HEK293 (cell line): Measurements from ENCODE around the gene SPRED2.
A peak's percentile ranks its signal among the peaks of the same experiment; 100 is the strongest.

Experiments used
- CTCF ChIP-seq: fragments of 450-650 bp; formaldehyde crosslinking; IDR thresholded peaks from 2 replicates; pipeline ENCODE4 v1.5.1; 2016; ENCODE audit warnings: missing biosample characterization, missing genetic modification characterization
- GFI1B ChIP-seq: fragments of 450-650 bp; formaldehyde crosslinking; IDR thresholded peaks from 2 replicates; pipeline ENCODE4 v1.5.1; 2016; ENCODE audit warnings: missing biosample characterization, missing genetic modification characterization
- IKZF3 ChIP-seq: fragments of 450-650 bp; IDR thresholded peaks from 2 replicates; pipeline ENCODE4 v1.5.0; 2018; ENCODE audit warnings: missing biosample characterization, mild to moderate bottlenecking, missing genetic modification characterization, moderate library complexity
- PRDM10 ChIP-seq: fragments of 450-650 bp; formaldehyde crosslinking; IDR thresholded peaks from 2 replicates; pipeline ENCODE4 v1.5.1; 2016; ENCODE audit warnings: missing biosample characterization, missing genetic modification characterization
- ZBTB26 ChIP-seq: fragments of 450-650 bp; formaldehyde crosslinking; optimal IDR thresholded peaks from 2 replicates; pipeline ENCODE3; 2016; ENCODE audit warnings: missing biosample characterization, mild to moderate bottlenecking, missing genetic modification characterization
- ZNF133 ChIP-seq: fragments of 450-650 bp; formaldehyde crosslinking; IDR thresholded peaks from 2 replicates; pipeline ENCODE4 v1.5.1; 2016; ENCODE audit warnings: missing biosample characterization, missing genetic modification characterization
- ZNF16 ChIP-seq: fragments of 450-650 bp; formaldehyde crosslinking; IDR thresholded peaks from 2 replicates; pipeline ENCODE4 v1.5.1; 2016; ENCODE audit warnings: low read depth, missing biosample characterization, missing genetic modification characterization
- ZNF23 ChIP-seq: fragments of 450-650 bp; formaldehyde crosslinking; IDR thresholded peaks from 2 replicates; pipeline ENCODE4 v1.5.1; 2016; ENCODE audit warnings: missing biosample characterization, missing genetic modification characterization, borderline replicate concordance
- ZNF274 ChIP-seq, 2 experiments: fragments of 200-500 bp in 1 of 2; fragments of 450-650 bp in 1 of 2; sonication (Bioruptor generic) in 1 of 2; formaldehyde crosslinking in 1 of 2; IDR thresholded peaks; 2 replicates each; pipeline versions ENCODE4 v1.5.1 to v1.6.1; 2014 to 2016; ENCODE audit warnings: borderline replicate concordance in 1 of 2, inconsistent platforms in 1 of 2, low read length in 1 of 2, missing biosample characterization in 1 of 2, missing genetic modification characterization in 1 of 2
- ZNF280D ChIP-seq: fragments of 450-650 bp; formaldehyde crosslinking; IDR thresholded peaks from 2 replicates; pipeline ENCODE4 v1.5.1; 2016; ENCODE audit warnings: missing biosample characterization, missing genetic modification characterization
- ZNF404 ChIP-seq: fragments of 450-650 bp; formaldehyde crosslinking; IDR thresholded peaks from 2 replicates; pipeline ENCODE4 v1.5.1; 2017; ENCODE audit warnings: missing biosample characterization, missing genetic modification characterization
- ZNF501 ChIP-seq: fragments of 450-650 bp; formaldehyde crosslinking; IDR thresholded peaks from 2 replicates; pipeline ENCODE4 v1.5.1; 2016; ENCODE audit warnings: missing biosample characterization, missing genetic modification characterization
- ZNF513 ChIP-seq: fragments of 450-650 bp; IDR thresholded peaks from 2 replicates; pipeline ENCODE4 v1.5.1; 2018; ENCODE audit warnings: missing biosample characterization, missing genetic modification characterization
- ZNF549 ChIP-seq: fragments of 450-650 bp; IDR thresholded peaks from 2 replicates; pipeline ENCODE4 v1.5.1; 2018; ENCODE audit warnings: missing biosample characterization, missing genetic modification characterization, mild to moderate bottlenecking, inconsistent platforms, moderate library complexity
- ZNF629 ChIP-seq: fragments of 450-650 bp; formaldehyde crosslinking; IDR thresholded peaks from 2 replicates; pipeline ENCODE4 v1.5.1; 2017; ENCODE audit warnings: missing biosample characterization, missing genetic modification characterization
- ZNF670 ChIP-seq: fragments of 450-650 bp; formaldehyde crosslinking; IDR thresholded peaks from 2 replicates; pipeline ENCODE4 v1.5.1; 2016; ENCODE audit warnings: missing biosample characterization, missing genetic modification characterization, low read depth

Gene SPRED2

GRCh38 chr2:65411056-65411795 lies 21.2 kb downstream of the SPRED2 start (continued):
- no peak for TF ChIP-seq PRDM10 (tag by site-specific recombination)
- no peak for TF ChIP-seq ZBTB26 (tag by site-specific recombination)
- TF ChIP-seq ZNF549, result no peak
- TF ChIP-seq ZNF280D, result no peak
- TF ChIP-seq IKZF3, result 0 out of 2 replicates have a peak, but pooled peaks have one; percentile 15
- TF ChIP-seq ZNF501 (tag by site-specific recombination), result no peak
- TF ChIP-seq ZNF629 (tag by site-specific recombination), result 0 out of 2 replicates have a peak, but pooled peaks have one; percentile 16
- TF ChIP-seq ZNF670 (tag by site-specific recombination), result no peak
- TF ChIP-seq ZNF16, result no peak
- TF ChIP-seq ZNF274 (IDR thresholded peaks at IDR 0.05; ENCODE audit: low read length), result no peak
- no peak for TF ChIP-seq ZNF274 (tag by site-specific recombination; IDR thresholded peaks at IDR 0.05; ENCODE audit: borderline replicate concordance)
- no peak for TF ChIP-seq ZNF133 (tag by site-specific recombination)
- TF ChIP-seq GFI1B (tag by site-specific recombination), result 0 out of 2 replicates have a peak, but pooled peaks have one; percentile 44
- no peak for TF ChIP-seq ZNF513 (tag by site-specific recombination)
- TF ChIP-seq ZNF23, result no peak
- no peak for TF ChIP-seq CTCF
- no peak for TF ChIP-seq ZNF404 (tag by site-specific recombination)
